Kidney (tissue), 14 donors: ENCODE results near the gene SCN4A. TPM values are rescaled to one million over a fixed set of nuclear protein-coding genes. Genes with fewer than 3 reads are reported as not detected.
A peak's percentile ranks its signal among the peaks of the same experiment; 100 is the strongest.
"Not testable (repeated sequence)": the region's sequence is repeated elsewhere in the genome, so short reads cannot be mapped to it uniquely, and the experiment has no call there.

Experiments
- DNase-seq, 5 donors: peaks; one replicate each; pipeline ENCODE4 v3.0.0-alpha.2; 2013 to 2020
- FAIRE-seq: peaks from 2 replicates; lab custom pipeline; 2012; peaks lifted over from hg19 to GRCh38; lab: Jason Lieb, UNC
- H3K27ac ChIP-seq, 2 donors: one replicate each; pipeline ENCODE4 v1.7.0; 2013; ENCODE audit warnings: low read depth in 2 of 2, low read length in 2 of 2, inconsistent platforms in 1 of 2
- H3K27me3 ChIP-seq: one replicate; pipeline ENCODE4 v1.7.1; 2013; ENCODE audit warnings: low read length, inconsistent platforms; ENCODE audit not compliant: control insufficient read depth, insufficient read depth
- H3K36me3 ChIP-seq, 3 donors: one replicate each; pipeline versions ENCODE4 v1.7.0 to v1.7.1; 2013; ENCODE audit warnings: low read length in 3 of 3, control low read depth in 1 of 3, inconsistent platforms in 1 of 3; ENCODE audit not compliant: insufficient read depth in 3 of 3, control insufficient read depth in 2 of 3
- H3K4me1 ChIP-seq, 3 donors: one replicate each; pipeline versions ENCODE4 v1.7.0 to v1.7.1; 2013; ENCODE audit warnings: low read length in 3 of 3, inconsistent platforms in 1 of 3, low read depth in 1 of 3; ENCODE audit not compliant: control insufficient read depth in 2 of 3, insufficient read depth in 2 of 3
- H3K4me3 ChIP-seq, 3 donors: one replicate each; pipeline versions ENCODE4 v1.7.0 to v1.8.1; 2013; ENCODE audit warnings: low read length in 3 of 3, control low read depth in 1 of 3, inconsistent platforms in 1 of 3
- H3K9ac ChIP-seq, 3 donors: one replicate each; pipeline versions ENCODE4 v1.7.0 to v1.7.1; 2013; ENCODE audit warnings: low read length in 3 of 3, control low read depth in 1 of 3, inconsistent platforms in 1 of 3
- H3K9me3 ChIP-seq, 3 donors: one replicate each; pipeline versions ENCODE4 v1.7.0 to v1.7.1; 2013; ENCODE audit warnings: low read length in 3 of 3, control low read depth in 1 of 3, inconsistent platforms in 1 of 3; ENCODE audit not compliant: control insufficient read depth in 2 of 3, insufficient read depth in 1 of 3
- intact Hi-C: fragments of 100-400 bp; cut with DNase I; formaldehyde crosslinking; loops from one replicate; pipeline ENCODE4 v1.11.1; 2022
- polyA plus RNA-seq: library from polyadenylated mRNA; stranded (reverse); fragments of 350-450 nt; fragmentation: Illumina TruSeq; extraction: RNeasy Lipid Tissue Mini Kit (QIAGEN cat#74804); gene quantifications from one replicate; pipeline ENCODE4 v1.2.3, GENCODE V29; 2014; ENCODE audit warnings: low read depth, low replicate concordance; ENCODE audit not compliant: insufficient read depth
- total RNA-seq: library from RNA; stranded (reverse); fragmentation: NEBNext Ultra II Directional; extraction: Animal tissue kit (Norgen Biotek cat#: 25700); gene quantifications from one replicate; pipeline ENCODE4 v1.2.1, GENCODE V29; 2021
- TF ChIP-seq, protein P1 (sequence below): IDR thresholded peaks from 3 replicates; pipeline ENCODE4 v1.5.1; 2012; ENCODE audit warnings: mild to moderate bottlenecking, moderate library complexity, borderline replicate concordance; ENCODE audit not compliant: insufficient read depth; ENCODE audit errors: extremely low read depth
- donor health status: control.
- donor health status: control.
- donor health status: control.
- donor health status: control.
- donor health status: control.
- donor health status: DM: yes; HTN: yes; CAD: no.
- donor health status: Normal renal cell carcinoma (clear cell type).

SCN4A gene
- total and polyA plus RNA-seq, 2 donors from 2014 or later, result 0.19 to 3.4 TPM

DNA sequence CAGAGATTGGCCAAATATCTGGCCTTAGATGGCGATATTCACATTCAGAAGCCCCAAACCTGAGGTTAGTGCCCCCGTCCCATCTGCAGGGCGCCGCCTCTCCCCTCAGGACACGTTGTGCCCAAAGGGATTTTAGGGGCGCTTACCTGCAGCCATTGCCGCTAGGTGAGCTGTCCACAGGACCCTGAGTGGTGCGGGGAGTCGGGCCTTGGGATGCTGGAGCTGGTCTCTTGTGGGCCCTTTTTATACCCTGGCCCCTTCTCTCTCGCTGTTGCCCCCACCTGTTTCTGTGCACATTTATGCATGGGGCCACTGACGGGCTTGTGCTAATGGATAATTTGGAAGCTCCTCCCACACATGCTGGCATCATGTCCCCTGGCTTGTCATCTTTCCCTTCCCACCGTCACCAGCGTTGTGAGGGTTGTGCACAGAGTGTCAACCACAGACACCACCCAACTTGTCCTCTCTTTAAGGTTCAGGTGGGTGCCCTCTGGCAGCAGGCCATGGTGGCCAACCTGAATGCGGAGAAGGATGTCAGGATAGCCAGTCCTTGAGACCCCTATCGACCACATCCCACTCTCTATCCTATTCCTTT lies 61.6 kb downstream of the SCN4A start, which contains the start of gene CSHL1:
Gene CSHL1, minus strand, starts transcription at position 218 of the 595 bp plus-strand sequence. Its CDS starts 62 bp downstream, at position 156.
- intact Hi-C loops, result loop anchor here (10.0 kb wide), 2 partner anchors 104 to 224 kb away; partner anchors contain the start of gene ERN1
- FAIRE-seq (no peak), DNase-seq (no peak)
- TF ChIP-seq, protein P1, sequence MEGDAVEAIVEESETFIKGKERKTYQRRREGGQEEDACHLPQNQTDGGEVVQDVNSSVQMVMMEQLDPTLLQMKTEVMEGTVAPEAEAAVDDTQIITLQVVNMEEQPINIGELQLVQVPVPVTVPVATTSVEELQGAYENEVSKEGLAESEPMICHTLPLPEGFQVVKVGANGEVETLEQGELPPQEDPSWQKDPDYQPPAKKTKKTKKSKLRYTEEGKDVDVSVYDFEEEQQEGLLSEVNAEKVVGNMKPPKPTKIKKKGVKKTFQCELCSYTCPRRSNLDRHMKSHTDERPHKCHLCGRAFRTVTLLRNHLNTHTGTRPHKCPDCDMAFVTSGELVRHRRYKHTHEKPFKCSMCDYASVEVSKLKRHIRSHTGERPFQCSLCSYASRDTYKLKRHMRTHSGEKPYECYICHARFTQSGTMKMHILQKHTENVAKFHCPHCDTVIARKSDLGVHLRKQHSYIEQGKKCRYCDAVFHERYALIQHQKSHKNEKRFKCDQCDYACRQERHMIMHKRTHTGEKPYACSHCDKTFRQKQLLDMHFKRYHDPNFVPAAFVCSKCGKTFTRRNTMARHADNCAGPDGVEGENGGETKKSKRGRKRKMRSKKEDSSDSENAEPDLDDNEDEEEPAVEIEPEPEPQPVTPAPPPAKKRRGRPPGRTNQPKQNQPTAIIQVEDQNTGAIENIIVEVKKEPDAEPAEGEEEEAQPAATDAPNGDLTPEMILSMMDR, result no peak
- H3K27me3 ChIP-seq, result no peaks in the 10 kb centered on the region
- H3K9ac ChIP-seq, result no peak within 1 kb of the TSS
- H3K27ac ChIP-seq, result no peak within 1 kb of the TSS
- no peaks in the 10 kb centered on the region for H3K36me3 ChIP-seq
- no peak within 1 kb of the TSS for H3K4me3 ChIP-seq
- no peaks in the 10 kb centered on the region for H3K4me1 ChIP-seq
- H3K9me3 ChIP-seq, result no peaks in the 10 kb centered on the region

DNA sequence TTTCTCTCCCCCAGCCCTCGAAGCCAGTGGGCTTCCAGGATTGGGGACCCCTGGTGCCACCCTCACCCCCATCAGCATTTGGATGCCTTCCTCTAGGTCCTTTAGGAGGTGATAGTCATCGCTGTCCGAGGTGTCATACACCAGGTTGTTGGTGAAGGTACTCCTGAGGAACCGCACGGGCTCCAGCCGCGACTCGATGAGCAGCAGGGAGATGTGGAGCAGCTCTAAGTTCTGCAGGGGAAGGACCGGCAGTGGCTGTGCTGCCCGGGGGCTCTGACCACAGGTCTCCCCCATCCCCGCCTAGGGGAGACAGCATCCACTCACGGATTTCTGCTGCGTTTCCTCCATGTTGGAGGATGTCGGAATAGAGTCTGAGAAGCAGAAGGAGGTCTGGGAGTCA lies 62.6 kb downstream of the SCN4A start:
- no peaks in the 10 kb centered on the region for H3K36me3 ChIP-seq
- FAIRE-seq (no peak), DNase-seq (no peak)
- H3K27me3 ChIP-seq, result no peaks in the 10 kb centered on the region
- H3K4me1 ChIP-seq, result no peaks in the 10 kb centered on the region
- no peak overlapping the region for H3K27ac ChIP-seq
- no peak overlapping the region for H3K9ac ChIP-seq
- TF ChIP-seq, protein P1, result no peak
- H3K9me3 ChIP-seq, result no peaks in the 10 kb centered on the region
- no peak overlapping the region for H3K4me3 ChIP-seq
- intact Hi-C loops, result loop anchor here (10.0 kb wide), 2 partner anchors 105 to 225 kb away; partner anchors contain the start of gene ERN1

DNA sequence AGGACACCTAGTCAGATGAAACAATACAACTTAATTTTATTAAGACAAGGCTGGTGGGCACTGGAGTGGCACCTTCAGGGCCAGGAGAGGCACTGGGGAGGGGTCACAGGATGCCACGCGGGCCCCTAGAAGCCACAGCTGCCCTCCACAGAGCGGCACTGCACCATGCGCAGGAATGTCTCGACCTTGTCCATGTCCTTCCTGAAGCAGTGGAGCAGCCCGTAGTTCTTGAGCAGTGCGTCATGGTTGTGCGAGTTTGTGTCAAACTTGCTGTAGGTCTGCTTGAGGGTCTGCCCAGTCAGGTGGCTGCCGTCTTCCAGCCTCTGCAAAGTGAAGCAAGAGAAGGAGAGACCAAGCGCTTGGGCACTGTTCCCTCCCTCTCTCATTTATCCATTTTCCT lies 63.1 kb downstream of the SCN4A start:
- DNase-seq, result peak in 1 of 5 donors; percentile 18
- FAIRE-seq, H3K27ac ChIP-seq, H3K36me3 ChIP-seq, H3K4me3 ChIP-seq, H3K9ac ChIP-seq, H3K27me3 ChIP-seq, H3K4me1 ChIP-seq, H3K9me3 ChIP-seq, intact Hi-C loops: not testable (repeated sequence)

DNA sequence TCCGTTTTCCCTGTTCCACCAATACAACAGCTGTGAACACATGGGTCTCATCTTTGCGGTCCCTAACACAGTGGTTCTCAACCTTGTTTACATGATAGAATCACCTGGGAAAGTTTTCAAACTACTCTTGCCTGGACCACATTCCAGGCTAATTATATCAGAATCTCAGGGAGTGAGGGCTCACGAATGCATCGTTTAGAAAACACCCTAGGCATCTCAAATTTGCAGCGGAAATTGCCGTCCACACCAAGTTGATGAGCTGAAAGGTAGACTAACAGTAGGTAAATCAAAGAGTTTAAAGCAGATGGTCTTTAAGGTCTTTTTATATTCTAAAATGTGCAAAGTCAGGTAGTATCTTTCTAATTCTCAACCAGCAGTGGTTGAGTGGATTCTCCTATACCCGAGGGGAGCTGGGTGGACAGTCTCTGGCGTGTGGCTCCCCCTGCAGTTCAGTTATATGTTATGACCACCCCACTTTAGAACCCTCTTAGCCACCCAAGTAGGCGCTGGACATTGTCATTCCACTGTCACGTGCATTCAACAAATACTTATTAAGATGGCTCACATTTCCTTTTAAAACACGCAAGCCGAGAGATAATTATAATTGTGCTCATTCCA lies 65.4 kb downstream of the SCN4A start:
- H3K27me3 ChIP-seq, DNase-seq, intact Hi-C loops, H3K27ac ChIP-seq, H3K36me3 ChIP-seq, H3K4me3 ChIP-seq, H3K4me1 ChIP-seq, H3K9me3 ChIP-seq, FAIRE-seq, H3K9ac ChIP-seq: not testable (repeated sequence)

DNA sequence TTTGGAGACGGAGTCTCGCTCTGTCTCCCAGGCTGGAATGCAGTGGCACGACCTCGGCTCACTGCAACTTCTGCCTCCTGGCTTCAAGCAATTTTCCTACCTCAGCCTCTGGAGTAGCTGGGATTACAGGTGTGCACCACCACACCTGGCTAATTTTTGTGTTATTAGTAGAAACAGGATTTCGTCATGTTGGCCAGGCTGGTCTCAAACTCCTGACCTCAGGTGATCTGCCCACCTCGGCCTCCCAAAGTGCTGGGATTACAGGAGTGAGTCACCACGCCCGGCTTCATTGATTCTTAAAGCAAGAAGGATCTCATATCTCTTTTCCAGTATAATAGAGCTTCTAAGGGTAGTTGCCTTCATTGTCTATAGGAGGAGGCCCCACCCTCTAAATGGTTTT lies 67.9 kb downstream of the SCN4A start:
- H3K4me1 ChIP-seq, H3K27ac ChIP-seq, FAIRE-seq, H3K9me3 ChIP-seq, H3K27me3 ChIP-seq, DNase-seq, intact Hi-C loops, H3K9ac ChIP-seq, H3K4me3 ChIP-seq, H3K36me3 ChIP-seq: not testable (repeated sequence)

DNA sequence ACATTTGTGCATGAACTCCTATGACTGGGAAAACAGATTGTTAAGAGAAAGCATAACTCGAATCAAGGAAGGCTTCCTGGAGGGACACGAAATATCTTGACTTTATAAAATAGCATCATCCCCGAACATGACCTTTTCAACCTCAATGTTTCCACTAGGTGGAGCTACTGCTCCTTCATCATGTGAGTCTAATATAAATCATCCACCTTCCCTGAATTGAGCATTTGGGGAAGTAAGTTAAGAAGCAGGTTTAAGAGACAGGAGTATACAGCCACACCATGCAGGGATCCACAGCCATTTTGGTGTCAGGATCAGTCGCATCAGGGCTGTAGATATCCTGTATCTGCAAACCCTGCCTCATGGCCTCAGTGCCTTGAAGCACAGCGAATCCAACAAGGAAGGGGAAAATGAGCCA lies 68.9 kb downstream of the SCN4A start:
- DNase-seq, H3K27me3 ChIP-seq, H3K4me1 ChIP-seq, intact Hi-C loops, H3K27ac ChIP-seq, H3K4me3 ChIP-seq, H3K9ac ChIP-seq, H3K36me3 ChIP-seq, H3K9me3 ChIP-seq: not testable (repeated sequence)
- FAIRE-seq, result peak; percentile 64
